Cerebellar nuclear complex (tissue), 1 donor: Measurements from ENCODE around the gene COPG1.
A peak's percentile ranks its signal among the peaks of the same experiment; 100 is the strongest.
"Not testable (repeated sequence)": the region's sequence is repeated elsewhere in the genome, so short reads cannot be mapped to it uniquely, and the experiment has no call there.

Experiments
- DNase-seq, 2 experiments: peaks; one replicate each; lab custom pipeline; 2025; lab: John Stamatoyannopoulos, UW

COPG1 gene

DNA sequence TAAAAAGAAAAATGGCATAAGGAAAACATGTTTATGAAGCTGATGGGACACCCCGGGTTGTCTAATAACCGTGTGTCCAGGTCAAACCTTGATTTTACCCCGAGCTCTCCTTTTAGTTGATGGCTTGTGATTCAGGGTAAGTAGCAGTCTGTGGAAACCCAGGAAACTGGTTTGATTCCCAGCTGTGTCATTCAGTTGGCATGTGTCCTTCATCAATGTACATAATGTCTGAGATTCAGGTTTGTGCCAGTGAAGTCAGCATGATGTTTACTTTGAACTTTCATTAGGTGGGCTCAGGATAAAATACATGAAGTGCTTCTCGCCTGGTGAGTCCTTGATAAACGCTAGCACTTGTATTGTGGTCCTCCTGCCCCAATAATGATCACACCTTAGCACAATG is 4.3 kb upstream of the COPG1 start:
- DNase-seq = no peak

DNA sequence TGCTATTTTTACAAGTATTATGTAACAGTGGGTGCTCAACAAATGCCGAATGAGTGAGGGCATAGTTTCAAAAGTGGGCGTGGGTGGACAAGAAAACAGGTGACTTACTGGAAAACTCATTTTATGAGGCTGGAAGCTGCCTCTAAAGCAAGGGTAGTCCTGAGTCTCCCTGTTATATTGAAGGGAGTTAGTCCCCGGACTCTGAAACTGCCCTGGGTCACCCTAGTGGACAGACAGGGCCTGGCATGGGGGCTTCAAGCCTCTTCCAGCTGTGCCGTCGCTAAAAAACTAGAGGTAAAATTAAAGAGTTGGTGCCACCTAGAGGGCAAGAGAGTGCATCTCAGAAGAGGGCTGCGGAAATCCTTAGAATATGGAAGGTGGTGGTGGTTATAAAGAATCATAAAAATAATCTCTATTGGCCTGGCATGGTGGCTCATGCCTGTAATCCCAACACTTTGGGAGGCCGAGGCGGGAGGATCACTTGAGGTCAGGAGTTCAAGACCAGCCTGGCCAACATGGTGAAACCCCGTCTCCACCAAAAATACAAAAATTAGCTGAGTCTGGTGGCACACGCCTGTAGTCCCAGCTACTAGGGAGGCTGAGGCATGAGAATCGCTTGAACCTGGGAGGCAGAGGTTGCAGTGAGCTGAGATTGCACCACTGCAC is 3.6 kb upstream of the COPG1 start:
- peak in 1 of 2 experiments; percentile 34 for DNase-seq

DNA sequence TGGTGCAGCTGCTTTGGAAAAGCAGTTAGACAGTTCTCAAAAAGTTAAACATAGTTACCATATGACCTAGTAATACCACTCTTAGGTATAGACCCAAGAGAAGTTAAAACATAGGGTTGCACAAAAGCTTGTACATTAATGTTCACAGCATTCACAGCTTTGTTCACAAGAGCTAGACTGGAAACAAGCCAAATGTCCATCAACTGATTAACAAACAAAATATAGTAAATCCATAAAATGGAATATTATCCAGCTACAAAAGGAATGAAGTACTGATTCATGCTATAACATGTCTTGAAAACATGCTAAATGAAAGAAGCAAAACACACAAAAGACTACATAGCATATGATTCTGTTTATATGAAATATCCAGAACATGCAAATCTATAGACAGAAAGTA is 2.8 kb upstream of the COPG1 start:
- DNase-seq = no peak

DNA sequence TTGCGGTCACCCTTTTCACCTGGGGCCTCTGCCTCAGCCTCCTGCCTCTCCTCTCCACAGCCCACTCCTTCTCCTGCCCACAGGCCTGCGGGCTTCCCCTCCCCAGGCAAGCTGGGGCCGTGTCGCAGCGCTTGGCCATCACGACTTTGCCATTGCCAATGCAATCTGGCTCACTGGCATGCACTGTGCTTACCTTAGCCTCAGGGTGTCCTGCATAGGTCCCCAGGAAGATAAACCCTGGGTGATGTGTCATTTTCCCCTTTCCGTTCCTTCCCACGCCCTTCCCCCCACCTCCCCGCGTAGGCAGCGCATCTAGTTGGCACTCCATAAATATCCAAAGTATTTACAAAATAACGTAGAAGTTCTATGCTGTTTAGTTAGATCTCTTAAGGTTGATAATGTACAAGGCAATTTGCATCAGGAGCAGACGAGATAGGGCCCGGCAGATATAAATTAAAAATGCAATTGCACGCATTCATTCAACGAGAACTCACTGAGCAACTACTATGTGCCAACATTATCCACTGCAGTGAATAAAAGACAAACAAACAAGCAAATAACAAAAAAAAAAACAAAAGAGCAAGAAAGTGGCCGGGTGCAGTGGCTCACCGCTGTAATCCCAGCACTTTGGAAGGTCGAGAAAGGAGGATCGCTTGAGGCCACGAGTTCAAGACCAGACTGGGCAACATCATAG is 973 bp upstream of the COPG1 start:
- peak in 1 of 2 experiments; percentile 7 for DNase-seq

DNA sequence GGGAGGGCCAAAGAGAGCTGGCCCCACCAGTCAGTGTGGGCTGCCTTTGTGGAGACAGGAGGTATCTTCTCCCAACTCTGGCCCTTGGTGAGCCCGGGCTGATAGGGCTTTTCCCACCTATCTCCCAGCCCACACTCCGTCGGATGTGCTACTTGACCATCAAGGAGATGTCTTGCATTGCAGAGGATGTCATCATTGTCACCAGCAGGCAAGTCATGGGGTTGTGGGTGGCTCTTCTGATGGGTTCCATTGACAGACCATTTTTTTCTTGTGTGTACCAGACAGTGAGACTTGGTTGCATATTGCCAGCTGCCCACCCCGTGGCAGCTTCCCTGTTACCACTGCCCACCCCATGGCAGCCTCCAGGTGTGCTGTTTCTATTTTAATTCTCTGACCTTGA is 3.3 kb downstream of the COPG1 start:
- DNase-seq = no peak

DNA sequence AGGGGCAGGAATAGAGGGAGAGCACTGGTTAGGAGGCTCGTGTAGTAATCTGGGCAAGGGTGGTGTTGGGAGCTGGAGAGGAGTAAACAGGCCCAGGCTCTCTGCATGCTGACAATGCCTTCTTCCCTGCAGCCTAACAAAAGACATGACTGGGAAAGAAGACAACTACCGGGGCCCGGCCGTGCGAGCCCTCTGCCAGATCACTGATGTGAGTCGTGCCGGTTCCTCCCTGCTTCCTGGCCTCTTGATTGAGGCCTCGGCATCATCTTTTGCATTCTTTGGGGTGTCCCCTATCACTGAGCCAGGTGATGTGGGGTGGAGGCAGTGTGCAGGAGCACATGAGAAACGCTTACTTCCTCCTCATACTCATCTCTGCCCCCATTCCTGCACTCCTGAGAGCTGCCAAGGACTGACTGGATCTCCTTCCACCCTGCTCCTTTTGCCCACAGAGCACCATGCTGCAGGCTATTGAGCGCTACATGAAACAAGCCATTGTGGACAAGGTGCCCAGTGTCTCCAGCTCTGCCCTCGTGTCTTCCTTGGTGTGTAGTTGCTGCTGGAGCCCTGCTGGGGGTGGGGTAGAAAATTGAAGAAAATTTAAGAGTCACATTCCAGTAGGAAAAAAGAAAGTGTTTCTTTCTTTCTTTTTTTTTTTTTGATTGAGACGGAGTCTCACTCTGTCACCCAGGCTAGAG is 5.3 kb downstream of the COPG1 start:
- DNase-seq = no peak

DNA sequence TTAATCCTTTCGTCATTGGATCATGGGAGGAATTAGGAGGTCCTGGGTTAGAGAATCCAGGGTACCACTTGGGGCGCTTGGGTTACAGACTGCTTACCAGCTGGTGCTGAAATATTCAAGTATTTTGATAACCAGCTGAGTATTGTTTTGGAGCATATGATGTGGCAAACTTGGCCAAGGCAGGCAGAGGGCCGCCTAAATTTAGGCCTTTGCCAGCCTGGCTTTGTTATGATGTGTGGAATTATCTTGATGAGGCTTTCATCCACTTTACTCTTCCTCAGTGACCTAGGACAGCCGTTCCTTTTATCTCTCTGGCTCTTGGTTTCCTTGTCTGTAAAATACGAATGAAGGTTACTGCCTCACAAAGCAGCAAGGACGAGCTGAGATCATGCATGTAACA is 6.9 kb downstream of the COPG1 start:
- DNase-seq = no peak

DNA sequence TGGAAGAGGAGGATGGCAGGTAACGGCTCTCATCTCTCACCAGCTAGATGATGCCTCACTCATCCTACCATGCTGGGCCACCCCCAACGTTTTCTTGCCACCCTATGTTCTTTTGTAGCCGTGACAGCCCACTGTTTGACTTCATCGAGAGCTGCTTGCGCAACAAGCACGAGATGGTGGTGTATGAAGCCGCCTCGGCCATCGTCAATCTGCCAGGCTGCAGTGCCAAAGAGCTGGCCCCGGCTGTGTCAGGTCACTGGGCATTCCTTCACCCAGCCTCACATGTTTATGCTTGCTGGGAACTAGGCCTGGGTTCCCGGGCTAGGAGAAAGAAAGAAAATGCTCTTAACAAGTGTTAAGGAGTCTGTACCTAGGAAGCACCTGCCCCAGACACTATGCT is 8.2 kb downstream of the COPG1 start:
- no peak for DNase-seq

DNA sequence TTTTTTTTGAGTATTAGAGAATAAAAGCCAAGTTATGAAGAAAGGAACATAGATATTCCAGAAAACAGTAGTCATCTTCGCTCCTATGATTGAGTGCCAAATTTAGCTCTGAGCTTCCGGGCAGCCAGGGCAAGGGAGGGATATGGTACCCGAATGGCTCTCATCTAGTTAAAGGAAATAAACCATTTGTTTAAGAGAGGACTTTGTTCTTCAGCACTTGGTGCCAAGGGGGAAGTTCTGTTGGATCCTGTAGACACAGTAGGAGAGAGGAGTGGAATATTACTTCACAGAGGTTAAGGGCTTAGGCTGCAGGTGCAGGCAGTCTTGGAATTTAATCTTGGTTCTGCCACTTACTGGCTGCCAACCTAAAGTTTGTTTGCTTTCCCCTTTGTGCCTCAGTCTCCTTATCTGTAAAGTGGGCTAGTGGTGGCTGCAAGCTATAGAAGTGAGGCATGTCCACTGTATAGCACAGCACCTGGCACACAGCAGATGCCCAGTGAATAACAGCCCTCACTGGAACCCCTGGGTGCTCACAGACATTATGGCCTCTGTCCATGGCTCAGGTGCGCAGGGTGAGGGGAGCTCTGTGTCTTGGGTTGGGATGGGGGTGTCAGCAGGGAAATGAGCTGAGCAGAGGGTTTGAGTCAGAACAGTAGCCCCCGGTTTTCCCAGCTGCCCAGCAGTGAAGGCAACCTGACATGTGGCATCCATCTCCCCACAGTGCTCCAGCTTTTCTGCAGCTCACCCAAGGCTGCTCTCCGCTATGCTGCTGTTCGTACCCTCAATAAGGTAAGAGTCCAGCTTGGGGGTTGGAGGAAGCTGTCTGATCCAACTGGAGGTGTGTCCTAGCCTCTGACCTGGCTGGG is 10.4 kb downstream of the COPG1 start:
- no peak for DNase-seq

DNA sequence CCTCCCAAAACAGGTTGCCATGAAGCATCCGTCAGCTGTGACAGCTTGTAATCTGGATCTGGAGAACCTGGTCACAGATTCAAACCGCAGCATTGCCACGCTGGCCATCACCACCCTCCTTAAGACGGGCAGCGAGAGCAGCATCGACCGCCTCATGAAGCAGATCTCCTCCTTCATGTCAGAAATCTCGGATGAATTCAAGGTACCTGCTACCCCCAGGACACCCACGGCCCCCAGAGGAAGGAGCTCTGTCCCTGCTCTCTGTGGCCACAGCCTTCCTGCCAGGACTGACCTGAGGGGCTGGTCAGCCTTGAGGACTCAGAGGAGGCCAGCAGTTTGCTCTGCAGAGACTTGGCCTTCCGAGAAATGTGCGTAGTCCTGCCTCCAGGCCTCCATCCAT is 11.2 kb downstream of the COPG1 start:
- no peak for DNase-seq

DNA sequence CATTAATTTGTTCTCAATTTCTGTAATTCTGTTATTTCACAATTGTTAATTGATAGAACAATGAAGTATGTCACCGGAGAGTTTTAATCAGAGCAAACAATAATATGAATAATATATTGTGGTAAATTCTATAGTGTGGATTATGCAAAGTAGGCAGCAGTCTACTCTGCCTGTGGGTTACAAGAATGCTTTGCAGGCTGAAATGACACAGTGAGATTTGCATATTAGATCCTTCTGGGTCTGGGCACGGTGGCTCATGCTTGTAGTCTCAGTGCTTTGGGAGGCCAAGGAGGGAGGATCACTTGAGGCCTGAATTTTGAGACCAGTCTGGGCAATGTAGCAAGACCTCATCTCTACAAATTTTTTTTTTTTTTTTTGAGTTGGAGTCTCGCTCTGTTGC is 12.5 kb downstream of the COPG1 start:
- DNase-seq = no peak

DNA sequence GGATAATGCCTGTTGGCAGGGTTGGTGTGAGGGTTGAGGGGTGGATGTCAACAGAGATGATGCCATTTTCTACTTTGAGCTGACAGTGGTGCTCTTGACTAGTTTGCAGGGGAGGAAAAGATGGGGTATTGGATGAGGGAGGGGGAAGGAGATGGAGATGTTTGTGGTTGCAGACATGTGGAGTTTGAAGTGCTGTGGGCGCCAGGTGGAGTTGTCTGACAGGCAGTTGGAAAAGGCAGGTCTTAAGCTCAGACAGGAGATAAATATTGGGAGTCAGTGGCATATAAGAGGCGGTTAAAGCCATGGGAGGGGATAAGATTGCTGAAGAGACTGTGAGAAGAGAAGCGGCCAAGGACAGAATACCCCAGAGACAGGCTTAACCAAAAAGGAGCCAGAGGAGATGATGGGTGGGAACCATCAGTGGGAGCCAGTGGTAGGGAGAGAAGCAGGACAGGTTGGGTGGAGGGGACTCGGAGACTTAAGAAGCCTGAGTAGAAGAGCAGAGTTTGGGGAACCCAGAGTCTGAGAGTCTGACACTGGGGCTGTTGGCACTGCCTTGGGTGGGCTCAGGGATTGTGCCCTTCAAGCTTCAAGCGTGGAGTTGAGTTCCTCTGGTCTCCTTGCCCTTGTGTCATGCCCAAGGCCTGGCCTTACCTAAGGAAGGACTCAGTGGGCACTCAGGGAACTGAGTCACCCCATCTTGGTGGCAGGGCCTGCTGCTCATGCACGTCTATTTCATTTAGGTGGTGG is 13.9 kb downstream of the COPG1 start:
- DNase-seq = no peak

DNA sequence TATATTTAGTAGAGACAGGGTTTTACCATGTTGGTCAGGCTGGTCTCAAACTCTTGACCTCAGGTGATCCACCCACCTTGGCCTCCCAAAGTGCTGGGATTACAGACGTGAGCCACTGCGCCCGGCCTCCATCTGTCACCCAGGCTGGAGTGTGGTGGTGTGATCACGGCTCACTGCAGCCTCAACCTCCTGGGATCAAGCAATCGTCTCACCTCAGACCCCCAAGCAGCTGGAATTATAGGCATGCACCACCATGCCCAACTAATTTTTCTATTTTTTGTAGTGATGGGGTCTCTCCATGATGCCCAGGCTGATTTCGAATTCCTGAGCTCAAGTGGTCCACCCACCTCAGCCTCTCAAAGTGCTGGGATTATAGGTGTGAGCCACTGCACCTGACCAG is 15.6 kb downstream of the COPG1 start:
- not testable (repeated sequence) for DNase-seq

DNA sequence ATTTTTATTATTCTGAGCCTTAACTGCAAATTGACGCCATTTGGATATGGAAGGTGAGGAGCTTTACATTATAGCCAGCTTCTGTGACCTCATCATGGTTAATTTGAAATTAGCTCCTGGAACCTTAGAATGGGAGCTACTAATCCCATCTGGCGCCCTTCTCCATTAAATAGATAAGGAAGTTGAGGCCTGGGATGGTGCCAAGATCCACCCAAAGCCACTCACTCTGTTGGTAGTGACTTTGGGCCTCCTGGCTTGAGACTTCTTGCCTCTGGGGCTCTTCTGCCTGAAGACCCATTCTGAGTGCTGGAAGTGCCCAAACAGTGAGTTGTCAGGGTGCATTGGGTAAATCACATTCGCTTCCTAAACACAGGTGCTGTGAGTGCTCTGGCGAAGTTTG is 17.2 kb downstream of the COPG1 start:
- no peak for DNase-seq

DNA sequence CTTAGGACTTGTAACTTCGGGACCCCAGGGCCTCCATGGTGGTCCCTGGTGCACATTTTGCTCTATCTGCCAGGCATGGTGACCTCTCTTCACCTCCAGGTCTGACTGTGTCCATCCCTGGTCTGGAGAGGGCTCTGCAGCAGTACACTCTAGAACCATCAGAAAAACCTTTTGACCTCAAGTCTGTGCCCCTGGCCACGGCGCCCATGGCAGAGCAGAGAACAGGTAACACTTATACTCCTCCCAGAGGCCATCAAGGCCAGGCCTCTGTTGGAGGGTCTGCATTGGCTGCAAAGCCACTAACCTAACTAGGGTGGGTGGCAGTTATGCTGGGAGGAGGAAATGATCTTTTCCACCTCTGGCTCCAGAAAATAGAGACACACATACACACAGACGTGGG is 19.0 kb downstream of the COPG1 start:
- DNase-seq = no peak

DNA sequence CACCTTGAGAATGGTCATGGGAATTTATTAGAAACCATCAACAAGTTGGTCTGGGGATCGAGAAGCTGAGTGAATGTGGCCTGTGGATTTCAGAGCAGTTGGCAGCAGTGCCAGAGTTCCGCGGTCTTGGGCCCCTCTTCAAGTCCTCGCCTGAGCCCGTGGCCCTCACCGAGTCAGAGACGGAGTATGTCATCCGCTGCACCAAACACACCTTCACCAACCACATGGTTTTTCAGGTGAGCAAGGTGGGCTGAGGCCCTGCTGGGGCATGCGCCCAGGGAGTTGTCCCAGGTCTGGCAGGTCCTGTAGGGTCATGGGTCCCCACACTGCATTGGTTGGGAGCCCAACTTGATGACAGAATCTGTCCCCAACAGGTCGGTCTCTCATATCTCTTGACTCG is 22.3 kb downstream of the COPG1 start:
- DNase-seq = no peak

DNA sequence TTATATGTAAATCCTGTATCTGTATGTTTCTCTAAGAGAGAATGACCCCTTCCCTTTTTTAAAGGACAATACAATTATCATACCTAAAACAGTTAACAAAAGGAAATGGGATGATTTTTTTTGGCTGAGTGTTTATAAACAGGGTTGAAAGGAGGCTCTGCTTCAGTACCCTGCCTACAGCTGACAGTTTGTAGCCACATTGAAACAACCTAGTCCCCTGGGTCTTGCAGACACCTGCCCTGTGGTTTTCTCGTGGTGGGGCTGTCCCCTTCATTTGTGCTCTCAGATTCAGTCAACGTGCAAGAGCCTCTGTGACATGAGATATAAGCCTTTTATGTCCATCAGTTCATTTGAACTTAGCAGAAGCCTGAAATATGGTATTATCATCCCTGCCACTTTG is 27.0 kb downstream of the COPG1 start:
- DNase-seq = no peak

DNA sequence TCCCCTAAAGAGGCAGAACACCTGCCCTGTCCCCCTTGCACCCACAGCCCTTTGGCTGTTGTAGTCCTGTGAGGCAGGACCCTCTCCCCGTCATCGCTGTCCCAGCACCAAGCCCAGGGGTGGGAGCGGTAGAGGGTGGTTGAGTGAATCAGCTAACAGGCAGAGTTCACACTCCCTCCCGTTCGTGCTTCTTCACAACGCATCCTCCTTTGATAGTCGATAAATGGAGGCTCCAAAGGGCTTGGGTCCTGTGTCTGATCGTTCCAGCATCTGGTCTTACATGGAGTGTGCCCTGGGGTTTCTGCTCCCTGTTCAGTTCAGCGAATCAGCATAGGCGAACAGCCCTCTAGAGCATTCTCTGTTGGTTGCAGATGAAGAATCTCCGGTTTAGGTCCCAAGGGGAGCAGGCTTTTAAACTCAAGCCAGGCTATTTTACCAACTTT is 28.4 kb downstream of the COPG1 start:
- no peak for DNase-seq

DNA sequence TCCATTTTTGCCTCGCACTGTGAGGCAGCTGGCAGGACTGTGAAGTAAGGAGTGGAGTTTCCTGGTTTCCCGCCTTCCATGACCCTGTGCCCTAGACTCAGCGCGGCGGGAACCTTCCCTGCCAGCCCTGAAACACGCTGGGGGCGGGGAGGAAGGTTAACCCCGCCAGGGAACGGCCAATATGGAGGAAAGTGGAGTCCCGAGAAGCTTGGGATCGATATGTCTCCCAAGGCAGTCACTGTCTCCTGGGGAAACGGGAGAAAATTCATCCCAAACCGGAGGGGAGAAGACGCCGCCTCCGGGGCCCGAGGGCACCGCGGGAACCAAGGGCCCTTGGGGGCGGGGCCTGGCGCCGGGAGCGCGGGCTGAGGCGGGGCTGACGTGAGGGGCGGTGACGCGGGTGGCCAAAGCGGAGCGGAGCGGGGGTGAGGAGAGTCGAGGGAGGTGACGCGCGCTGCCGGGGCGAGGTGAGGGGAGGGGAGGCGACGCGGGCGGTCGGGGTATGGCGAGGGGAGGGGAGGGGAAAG is 29.1 kb downstream of the COPG1 start, which contains the start of gene HMCES:
Gene HMCES (plus strand): TSS at position 432 of the 527 bp plus-strand sequence. CDS start 863 bp downstream, outside the sequence.
- DNase-seq = peak; percentile 21 to 75

DNA sequence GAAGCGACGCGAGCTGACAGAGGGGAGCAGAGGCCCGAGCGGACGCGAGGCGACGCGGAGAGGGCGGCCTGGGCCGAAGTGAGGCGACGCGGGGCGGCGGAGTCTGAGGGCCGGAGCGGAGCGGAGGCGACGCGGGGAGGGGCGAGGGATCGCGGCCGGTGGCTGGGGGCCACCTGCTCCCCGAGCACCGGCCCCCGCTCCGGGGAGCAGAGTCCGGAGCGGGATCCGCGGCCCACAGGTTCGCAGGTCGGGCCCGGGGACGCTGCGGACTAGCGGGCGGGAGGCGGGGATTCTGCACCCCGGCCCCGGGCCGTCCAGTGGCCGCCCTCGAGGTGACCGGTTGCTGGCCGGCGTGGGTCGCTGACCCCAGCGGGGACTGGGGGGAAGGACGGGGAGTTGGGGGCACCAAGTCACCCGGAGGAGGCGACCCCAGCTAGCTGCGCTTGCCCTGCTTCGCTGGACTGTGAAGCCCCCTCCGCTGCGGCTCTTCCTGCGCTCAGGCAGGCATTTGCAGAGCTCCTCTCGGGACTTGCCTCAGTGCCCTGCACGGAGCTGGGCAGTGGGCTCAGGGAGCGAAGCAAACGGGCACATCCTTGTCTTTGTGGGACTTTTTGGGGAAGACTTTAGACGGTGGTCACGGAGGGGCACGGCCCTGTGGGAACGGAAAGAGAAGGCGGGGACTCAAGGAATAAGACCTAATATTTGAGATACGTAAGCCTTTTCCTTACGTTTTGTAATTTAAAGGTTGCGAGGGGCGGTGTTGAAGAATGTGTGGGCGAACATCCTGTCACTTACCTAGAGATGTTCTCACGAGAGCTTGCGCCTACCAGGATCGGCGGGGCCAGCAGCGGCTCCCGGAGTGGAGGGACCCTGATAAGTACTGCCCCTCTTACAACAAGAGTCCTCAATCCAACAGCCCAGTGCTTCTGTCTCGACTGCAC is 29.8 kb downstream of the COPG1 start:
- DNase-seq = no peak
